Endothelial cell of umbilical vein (primary cell): ENCODE measurements around the gene KRTAP10-6.

Experiments used
- CTCF ChIP-seq, 2 donors: IDR thresholded peaks; 1 replicate in 1 of 2; 2 replicates in 1 of 2; pipeline ENCODE4 v1.5.1; 2011; ENCODE audit warnings: low read length in 2 of 2, mild to moderate bottlenecking in 2 of 2, moderate library complexity in 2 of 2, control low read depth in 1 of 2, inconsistent platforms in 1 of 2, low read depth in 1 of 2; ENCODE audit not compliant: insufficient read depth in 1 of 2; ENCODE audit errors: extremely low read depth in 1 of 2
- EZH2 ChIP-seq: IDR thresholded peaks from 2 replicates; pipeline ENCODE4 v1.6.1; 2012; ENCODE audit warnings: borderline replicate concordance, low read depth, mild to moderate bottlenecking, moderate library complexity, low read length, inconsistent platforms; ENCODE audit not compliant: severe bottlenecking
- GATA2 ChIP-seq: IDR thresholded peaks from 2 replicates; pipeline ENCODE4 v1.7.0; 2011; ENCODE audit warnings: low read depth, mild to moderate bottlenecking, moderate library complexity, mixed read lengths, low read length; ENCODE audit not compliant: insufficient read length, insufficient read depth
- MAX ChIP-seq: IDR thresholded peaks from 2 replicates; pipeline ENCODE4 v1.6.1; 2011; ENCODE audit not compliant: insufficient read depth, insufficient read length
- MYC ChIP-seq: IDR thresholded peaks from one replicate; pipeline ENCODE4 v1.6.1; 2011; ENCODE audit warnings: mild to moderate bottlenecking, low read depth, low read length
- POLR2A ChIP-seq: IDR thresholded peaks from 2 replicates; pipeline ENCODE4 v1.6.1; 2012; ENCODE audit warnings: low read depth, mild to moderate bottlenecking, control low read depth, low read length
- POLR2AphosphoS5 ChIP-seq: IDR thresholded peaks from 2 replicates; pipeline ENCODE4 v1.6.1; 2012; ENCODE audit warnings: low read depth, mild to moderate bottlenecking, control low read depth, low read length, moderate library complexity; ENCODE audit not compliant: insufficient read depth

GRCh38 chr21:44603911-44604310, 11.6 kb upstream of the KRTAP10-6 start:
- TF ChIP-seq CTCF (IDR thresholded peaks at IDR 0.05; ENCODE audit: extremely low read depth in 1 of 2, insufficient read depth in 1 of 2, low read depth in 1 of 2, low read length in 2 of 2) = no peak
- no peak for TF ChIP-seq POLR2A
- TF ChIP-seq EZH2 = no peak
- no peak for TF ChIP-seq POLR2AphosphoS5
- no peak for TF ChIP-seq MYC
- no peak for TF ChIP-seq MAX
- TF ChIP-seq GATA2 = no peak
